HepG2 (cell line): ENCODE results near the gene TMTC2. TPM values are rescaled to one million over a fixed set of nuclear protein-coding genes. Genes with fewer than 3 reads are reported as not detected.

ENCODE experiments used
- ATAC-seq: fragments of 200-7000 bp; cut with Tn5 transposase; 3 replicates; pipeline ENCODE4 v1.9.1; 2020; ENCODE audit warnings: mild to moderate bottlenecking, moderate library complexity
- BruUV-seq: library from RNA; stranded (reverse); fragments of 400-500 nt; replicated peaks from 2 replicates; lab custom pipeline; 2021; lab: Mats Ljungman, UMichigan
- CTCF ChIA-PET: fragments of 300-600 bp; formaldehyde crosslinking; extraction: SDS; loops from one replicate; lab custom pipeline; 2021; ENCODE audit warnings: low total read pairs, inconsistent platforms, low intra/inter-chr PET ratio; lab: Yijun Ruan, JAX
- POLR2A ChIA-PET: fragments of 350-600 bp; sonication (Branson Sonifier 250); formaldehyde crosslinking; loops from one replicate; lab custom pipeline; 2020; ENCODE audit warnings: antibody characterized with exemption, inconsistent platforms; lab: Yijun Ruan, JAX
- DNase-seq: peaks from one replicate; pipeline ENCODE4 v3.0.0-alpha.2; 2015; ENCODE audit warnings: low spot score
- FAIRE-seq: peaks from 3 replicates; lab custom pipeline; 2011; peaks lifted over from hg19 to GRCh38; lab: Jason Lieb, UNC
- H2AFZ ChIP-seq: one replicate; pipeline ENCODE4 v1.6.1; 2011; ENCODE audit warnings: low read length, inconsistent platforms
- H3K27ac ChIP-seq: fragments of 300-600 bp; 3 replicates; pipeline ENCODE4 v1.8.0; 2011; ENCODE audit warnings: mixed run types, mild to moderate bottlenecking, mixed read lengths, low read length, inconsistent platforms; ENCODE audit not compliant: insufficient read depth; ENCODE audit errors: extremely low read length
- H3K27me3 ChIP-seq, 2 experiments: fragments of 200-600 bp in 1 of 2; 2 replicates in 1 of 2; 3 replicates in 1 of 2; pipeline versions ENCODE4 v1.6.0 to v1.8.0; 2011; ENCODE audit warnings: low read length in 2 of 2, mild to moderate bottlenecking in 2 of 2, moderate library complexity in 2 of 2, inconsistent platforms in 1 of 2; ENCODE audit not compliant: insufficient read depth in 2 of 2, control insufficient read depth in 1 of 2
- H3K36me3 ChIP-seq, 2 experiments: fragments of 200-600 bp in 1 of 2; replicated peaks in 1 of 2; 2 replicates in 1 of 2; 3 replicates in 1 of 2; pipeline versions ENCODE4 v1.5.1 to v1.8.0; 2011; ENCODE audit warnings: low read length in 2 of 2, inconsistent platforms in 1 of 2; ENCODE audit not compliant: insufficient read depth in 2 of 2, control insufficient read depth in 1 of 2
- H3K4me1 ChIP-seq: 2 replicates; pipeline ENCODE4 v1.5.1; 2012; ENCODE audit warnings: low read length, inconsistent platforms; ENCODE audit not compliant: insufficient read depth
- H3K4me2 ChIP-seq: 2 replicates; pipeline ENCODE4 v1.6.0; 2011; ENCODE audit warnings: low read depth, low read length, inconsistent platforms
- H3K4me3 ChIP-seq, 3 experiments: fragments of 200-600 bp in 1 of 3; sonication (generic), shearing (Covaris generic) in 1 of 3; replicated peaks in 1 of 3; 2 replicates each; pipeline ENCODE4 v1.5.1; 2011 to 2016; ENCODE audit warnings: low read length in 3 of 3, inconsistent platforms in 2 of 3, low read depth in 2 of 3, mild to moderate bottlenecking in 2 of 3, control low read depth in 1 of 3, mixed read lengths in 1 of 3; ENCODE audit not compliant: insufficient read depth in 1 of 3
- H3K79me2 ChIP-seq: one replicate; pipeline ENCODE4 v1.6.1; 2011; ENCODE audit warnings: low read length, inconsistent platforms; ENCODE audit not compliant: insufficient read depth
- H3K9ac ChIP-seq: 2 replicates; pipeline ENCODE4 v1.6.0; 2011; ENCODE audit warnings: mild to moderate bottlenecking, low read depth, low read length, inconsistent platforms; ENCODE audit not compliant: insufficient read depth
- H3K9me3 ChIP-seq: 2 replicates; pipeline ENCODE4 v1.5.1; 2012; ENCODE audit warnings: mild to moderate bottlenecking, low read length
- H4K20me1 ChIP-seq: 2 replicates; pipeline ENCODE4 v1.6.0; 2011; ENCODE audit warnings: inconsistent platforms, mild to moderate bottlenecking, low read length, moderate library complexity; ENCODE audit not compliant: insufficient read depth
- CBFB ChIP-seq: sonication (generic); formaldehyde crosslinking; IDR thresholded peaks from 2 replicates; pipeline ENCODE4 v1.4.0; 2020; ENCODE audit warnings: missing genetic modification reagents
- CEBPB ChIP-seq: IDR thresholded peaks from 2 replicates; pipeline ENCODE4 v1.6.1; 2011; ENCODE audit warnings: low read depth, low read length, improper control_type of control experiment, borderline replicate concordance
- FIP1L1 ChIP-seq: fragments of 200-400 bp; formaldehyde crosslinking; IDR thresholded peaks from 2 replicates; pipeline ENCODE4 v1.6.1; 2018; ENCODE audit warnings: low read depth, mild to moderate bottlenecking, low read length, moderate library complexity, borderline replicate concordance; ENCODE audit not compliant: insufficient read depth
- FOSL2 ChIP-seq: sonication (generic); formaldehyde crosslinking; IDR thresholded peaks from 2 replicates; pipeline ENCODE4 v1.4.0; 2020; ENCODE audit warnings: missing genetic modification reagents
- HNRNPH1 ChIP-seq: fragments of 200-400 bp; formaldehyde crosslinking; optimal IDR thresholded peaks from 2 replicates; pipeline ENCODE3; 2017; ENCODE audit warnings: mild to moderate bottlenecking, low read depth, low read length
- LBX2 ChIP-seq: sonication (generic); formaldehyde crosslinking; IDR thresholded peaks from 2 replicates; pipeline ENCODE4 v1.5.0; 2020; ENCODE audit warnings: missing genetic modification reagents, mild to moderate bottlenecking, borderline replicate concordance
- MLX ChIP-seq: IDR thresholded peaks from 2 replicates; pipeline ENCODE4 v1.6.1; 2016
- MTF1 ChIP-seq: sonication (generic); formaldehyde crosslinking; IDR thresholded peaks from 2 replicates; pipeline ENCODE4 v1.5.0; 2020; ENCODE audit warnings: missing genetic modification reagents
- NFKB2 ChIP-seq: sonication (generic); formaldehyde crosslinking; IDR thresholded peaks from 2 replicates; pipeline ENCODE4 v1.4.0; 2020; ENCODE audit warnings: missing genetic modification reagents, borderline replicate concordance
- RFXAP ChIP-seq: sonication (generic); formaldehyde crosslinking; IDR thresholded peaks from 2 replicates; pipeline ENCODE4 v1.4.0; 2020; ENCODE audit warnings: missing genetic modification reagents, borderline replicate concordance
- SIN3B ChIP-seq: fragments of 150-350 bp; IDR thresholded peaks from 2 replicates; pipeline ENCODE4 v1.6.1; 2014; ENCODE audit warnings: low read length
- SNAPC2 ChIP-seq: sonication (generic); formaldehyde crosslinking; IDR thresholded peaks from 2 replicates; pipeline ENCODE4 v1.8.1; 2022; ENCODE audit warnings: mild to moderate bottlenecking, missing genetic modification reagents
- ZNF337 ChIP-seq: sonication (generic); formaldehyde crosslinking; IDR thresholded peaks from 2 replicates; pipeline ENCODE4 v1.5.1; 2020; ENCODE audit warnings: missing genetic modification reagents, low read depth, mild to moderate bottlenecking, borderline replicate concordance
- ZNF383 ChIP-seq: sonication (generic); formaldehyde crosslinking; IDR thresholded peaks from 2 replicates; pipeline ENCODE4 v1.4.0; 2020; ENCODE audit warnings: missing genetic modification reagents, mild to moderate bottlenecking, borderline replicate concordance
- ZNF781 ChIP-seq: sonication (generic); formaldehyde crosslinking; IDR thresholded peaks from 2 replicates; pipeline ENCODE4 v1.5.1; 2020; ENCODE audit warnings: borderline replicate concordance, mild to moderate bottlenecking, missing genetic modification reagents; ENCODE audit errors: not compliant biosample characterization
- WGBS: methylation state at CpG from one replicate; pipeline ENCODE4 v1.1.6; 2017; ENCODE audit warnings: low lambda C conversion rate; 5-methylcytosine and 5-hydroxymethylcytosine counted together
- in situ Hi-C: cut with HindIII; loops from 2 replicates; pipeline ENCODE4 v1.10.0; 2017; ENCODE audit warnings: low pct_unique_long_range_greater_than_20kb; ENCODE audit not compliant: extremely low pct_ligation_motif_present
- intact Hi-C: fragments of 100-400 bp; cut with micrococcal nuclease; formaldehyde crosslinking; loops from one replicate; pipeline ENCODE4 v1.10.0; 2022; ENCODE audit not compliant: unreplicated experiment
- polyA plus RNA-seq, 8 experiments: library from polyadenylated mRNA; depleted of rRNA in 3 of 8; stranded (reverse) in 7 of 8; unstranded in 1 of 8; fragments of >200 nt; fragmentation: Illumina TruSeq in 4 of 8; extraction: Trizol in 4 of 8; gene quantifications; 2 replicates each; pipeline versions ENCODE4 v1.2.1 to v1.2.3, GENCODE V29; 2011 to 2016; ENCODE audit warnings: low read depth in 4 of 8, missing spikeins in 1 of 8, mixed read lengths in 1 of 8; ENCODE audit not compliant: insufficient read depth in 1 of 8
- total RNA-seq, 5 experiments: library from RNA; depleted of rRNA; stranded (reverse); fragments of >200 nt; fragmentation: Illumina TruSeq; extraction: Trizol; gene quantifications; 2 replicates each; pipeline ENCODE4 v1.2.3, GENCODE V29; 2016; ENCODE audit warnings: low read depth in 1 of 5

Gene TMTC2
- total and polyA plus RNA-seq, 2 of the 13 experiments (the other 11 are each of a cell fraction or from before 2014, with no cell fraction given): 0.55 to 0.63 TPM

- no peak for TF ChIP-seq HNRNPH1
These were observed 456.2 kb downstream of the TMTC2 start (continued) for GRCh38 chr12:83142914-83143313.

- CTCF ChIA-PET: no interaction called here
- TF ChIP-seq SNAPC2 (no peak), NFKB2 (CRISPR knock-in tag) (no peak), LBX2 (CRISPR knock-in tag) (no peak), SIN3B (no peak), ZNF383 (CRISPR knock-in tag) (no peak), MLX (CRISPR knock-in tag) (no peak), ZNF337 (CRISPR knock-in tag) (no peak), RFXAP (CRISPR knock-in tag) (no peak), CBFB (no peak), MTF1 (CRISPR knock-in tag) (no peak), ZNF781 (CRISPR knock-in tag) (no peak), CEBPB (no peak), FOSL2 (CRISPR knock-in tag) (no peak), FIP1L1 (no peak)
- BruUV-seq: no TSS peak
- Histone ChIP-seq H3K36me3 (no peaks in the 10 kb centered on the region), H3K27ac (no peak overlapping the region), H3K79me2 (no peaks in the 10 kb centered on the region), H4K20me1 (no peaks in the 10 kb centered on the region), H2AFZ (no peak overlapping the region), H3K9ac (no peak overlapping the region), H3K9me3 (peaks cover 21% of the 10 kb centered on the region; the same call in 1 of the 2 replicates), H3K4me3 (no peak overlapping the region), H3K4me1 (no peaks in the 10 kb centered on the region), H3K27me3 (no peaks in the 10 kb centered on the region), H3K4me2 (no peak overlapping the region)
- 0% methylated on average over 1 of the region's 1 CpG for WGBS
- POLR2A ChIA-PET: no interaction called here
- intact Hi-C loops: no loop called here
- DNase-seq (no peak), FAIRE-seq (no peak), ATAC-seq (no peak)
- in situ Hi-C loops: no loop called here
These were observed 457.2 kb downstream of the TMTC2 start for GRCh38 chr12:83143950-83144349.
